NCI-H526 treated with DMSO at 0.1 percent for 48 hours (cell line): ENCODE results near the gene AHRR.

Source experiments
- DNase-seq: peaks from one replicate; lab custom pipeline; 2025; lab: John Stamatoyannopoulos, UW

Gene AHRR

GRCh38 chr5:415928-416635 lies 94.6 kb downstream of the AHRR start:
- DNase-seq: no peak

DNA sequence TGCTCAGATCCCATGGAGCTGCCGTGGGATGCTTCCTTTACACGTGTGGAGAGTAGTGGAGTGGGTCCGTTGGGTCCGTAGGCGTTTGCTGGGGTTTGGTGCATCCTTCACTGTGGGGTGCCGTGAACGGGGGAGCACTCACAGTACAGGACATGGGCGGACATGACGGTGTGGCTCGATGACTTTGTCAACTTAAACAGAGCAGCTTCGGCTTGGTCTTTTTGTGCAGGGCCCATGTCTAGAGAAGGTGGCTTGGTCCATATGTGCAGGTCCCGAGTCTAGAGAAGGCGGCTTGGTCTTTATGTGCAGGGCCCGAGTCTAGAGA lies 95.1 kb downstream of the AHRR start:
- no peak for DNase-seq

DNA sequence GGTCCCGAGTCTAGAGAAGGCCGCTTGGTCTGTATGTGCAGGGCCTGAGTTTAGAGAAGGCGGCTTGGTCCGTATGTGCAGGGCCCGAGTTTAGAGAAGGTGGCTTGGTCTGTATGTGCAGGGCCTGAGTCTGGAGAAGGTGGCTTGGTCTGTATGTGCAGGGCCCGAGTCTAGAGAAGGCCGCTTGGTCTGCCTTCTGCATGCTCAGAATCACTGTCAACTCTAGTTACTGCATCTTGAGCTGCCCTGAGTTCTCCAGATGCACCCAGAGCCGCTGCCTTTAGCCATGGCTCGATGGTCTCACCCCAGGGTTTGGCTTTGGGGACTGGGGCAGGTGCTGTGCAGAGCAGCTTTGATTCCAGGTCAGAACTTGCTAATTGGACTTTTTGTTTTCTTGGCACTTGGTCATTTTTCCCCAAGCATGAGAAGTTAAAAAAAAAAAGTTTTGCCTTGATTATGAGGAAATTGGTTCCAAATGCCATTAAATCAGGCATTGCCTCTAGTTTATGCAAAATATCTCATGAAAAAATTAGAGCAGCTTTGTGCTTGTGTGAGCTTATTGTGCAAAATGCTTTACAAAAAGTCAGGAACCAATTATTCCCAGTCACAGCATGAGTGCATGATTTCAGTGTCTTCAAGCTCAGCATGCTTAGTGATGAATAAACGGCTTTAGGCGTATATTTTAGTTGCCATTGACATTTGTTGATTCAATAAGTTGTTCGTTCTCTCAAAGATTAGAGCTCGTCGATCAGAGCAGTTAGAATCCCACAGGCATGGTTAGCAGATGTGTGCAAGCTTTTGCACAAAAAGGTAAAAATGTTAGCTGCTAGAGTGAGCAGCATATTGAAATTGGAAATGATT lies 96.0 kb downstream of the AHRR start:
- DNase-seq: no peak

- DNase-seq: no peak
These were observed 96.9 kb downstream of the AHRR start for GRCh38 chr5:418162-419121.

- no peak for DNase-seq
These were observed 98.5 kb downstream of the AHRR start for GRCh38 chr5:419970-420369.

DNA sequence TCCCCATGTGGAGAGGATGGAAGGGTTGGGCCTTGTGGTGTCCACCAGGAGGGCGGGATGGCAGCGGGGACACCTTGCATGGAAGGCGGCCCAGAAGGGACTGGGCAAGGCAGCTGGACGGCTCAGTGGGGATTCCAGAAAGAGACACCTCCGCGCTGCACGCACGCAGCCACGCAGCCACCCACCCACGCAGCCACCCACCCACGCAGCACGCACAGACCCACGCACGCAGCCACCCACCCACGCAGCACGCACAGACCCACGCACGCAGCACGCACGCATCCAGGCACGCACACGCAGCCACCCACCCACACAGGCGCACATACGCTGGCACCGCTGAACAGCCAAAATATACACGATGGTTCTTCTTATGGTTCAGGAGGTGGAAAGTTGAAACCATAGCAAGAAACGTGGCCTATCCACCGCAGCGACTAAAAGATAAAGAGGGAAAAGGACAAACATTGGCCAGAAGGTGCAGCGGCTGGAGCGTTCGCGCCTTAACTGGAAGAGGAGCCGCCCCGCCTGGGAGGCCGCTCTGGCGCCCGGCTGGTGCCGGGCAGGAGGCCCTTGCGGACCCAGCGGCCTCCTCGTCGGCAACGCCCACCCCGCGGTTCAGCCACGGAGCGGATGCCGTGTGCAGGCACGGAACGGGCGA lies 99.2 kb downstream of the AHRR start:
- no peak for DNase-seq

DNA sequence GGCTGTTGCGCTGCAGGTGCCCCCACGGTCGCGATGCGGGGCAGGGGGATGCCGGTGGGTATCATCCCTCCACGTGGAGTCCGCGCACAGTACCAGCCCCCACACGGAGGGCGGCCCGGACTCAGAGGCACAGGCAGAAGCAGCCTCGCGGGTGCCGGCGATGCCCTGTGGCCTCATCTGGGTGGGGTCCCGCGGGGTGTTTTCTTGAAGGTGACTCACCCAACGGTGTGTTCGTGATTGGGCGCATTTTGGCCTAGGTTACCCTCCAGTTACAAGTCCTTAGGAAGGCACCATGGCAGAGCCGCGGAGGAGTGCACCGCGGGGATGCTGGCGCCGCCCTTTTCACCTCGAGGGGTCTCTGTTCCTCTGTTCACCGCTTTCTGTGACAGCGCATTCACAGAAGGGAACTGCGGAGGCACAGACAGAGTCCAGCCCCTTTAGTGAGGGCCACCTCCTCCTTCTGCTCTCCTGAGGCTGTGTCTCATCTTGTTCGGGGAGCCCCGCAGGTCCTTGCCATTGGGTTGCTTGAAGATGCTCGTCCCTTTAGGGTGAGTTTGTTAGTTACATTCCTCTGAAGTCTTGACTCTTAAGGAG lies 99.9 kb downstream of the AHRR start:
- no peak for DNase-seq

DNA sequence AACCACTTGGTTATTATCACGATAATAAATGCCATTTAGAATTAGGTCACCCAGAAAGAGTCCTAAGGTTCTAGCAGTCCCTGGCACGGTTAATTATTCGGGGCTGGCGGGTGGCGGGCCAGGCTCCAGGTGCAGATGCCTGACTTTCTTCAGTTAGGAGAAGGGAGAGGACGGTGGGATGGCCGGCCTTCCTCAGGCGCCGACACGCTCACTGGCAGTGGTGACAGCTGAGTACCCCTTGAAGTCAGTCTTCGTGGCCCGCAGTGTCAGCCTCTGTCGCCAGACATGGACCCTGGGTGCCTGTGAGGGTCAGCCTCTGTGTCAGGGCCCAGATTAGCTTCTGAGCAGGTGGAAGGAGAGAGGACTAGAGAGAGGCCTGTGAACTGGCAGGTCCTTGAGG lies 100.4 kb downstream of the AHRR start:
- no peak for DNase-seq

DNA sequence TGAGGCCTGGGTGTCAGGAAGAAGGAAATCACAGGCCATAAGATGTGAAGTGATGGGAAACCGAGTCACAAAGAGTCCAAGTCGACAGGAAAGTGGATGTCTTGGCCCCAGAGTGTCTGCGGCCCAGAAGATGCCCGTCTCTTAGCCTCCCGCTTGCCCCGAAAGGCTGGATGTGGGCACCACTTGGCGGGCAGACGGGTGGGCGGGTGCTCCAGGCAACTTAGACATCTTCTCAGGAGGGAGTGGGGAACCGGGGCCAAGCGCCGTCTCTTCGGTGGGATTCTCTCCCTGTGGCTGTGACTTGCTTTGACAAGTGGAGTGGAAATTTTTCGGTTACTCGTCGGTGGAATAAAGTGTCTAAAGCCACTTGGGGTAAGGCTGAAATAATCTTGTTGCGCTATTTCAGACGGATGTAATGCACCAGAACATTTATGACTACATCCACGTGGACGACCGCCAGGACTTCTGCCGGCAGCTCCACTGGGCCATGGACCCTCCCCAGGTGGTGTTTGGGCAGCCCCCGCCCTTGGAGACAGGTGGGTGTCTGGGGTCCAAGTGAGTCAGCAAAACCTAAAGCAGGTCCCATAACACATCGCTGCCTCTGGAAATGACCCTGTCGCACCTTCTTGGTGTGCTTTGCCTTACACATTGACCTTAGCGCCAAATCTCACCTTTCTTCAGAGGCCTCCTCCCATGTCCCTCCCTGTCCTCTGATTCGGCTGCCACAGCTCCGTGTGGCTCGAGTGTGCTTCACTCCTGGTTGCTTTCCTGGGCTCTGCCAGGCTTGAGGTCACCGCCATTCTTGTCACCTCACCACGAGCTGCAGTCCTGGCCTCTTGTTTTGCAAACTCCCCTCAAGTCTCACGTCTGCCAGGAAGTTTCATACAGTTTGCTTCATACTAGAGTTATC lies 101.1 kb downstream of the AHRR start:
- DNase-seq: no peak

DNA sequence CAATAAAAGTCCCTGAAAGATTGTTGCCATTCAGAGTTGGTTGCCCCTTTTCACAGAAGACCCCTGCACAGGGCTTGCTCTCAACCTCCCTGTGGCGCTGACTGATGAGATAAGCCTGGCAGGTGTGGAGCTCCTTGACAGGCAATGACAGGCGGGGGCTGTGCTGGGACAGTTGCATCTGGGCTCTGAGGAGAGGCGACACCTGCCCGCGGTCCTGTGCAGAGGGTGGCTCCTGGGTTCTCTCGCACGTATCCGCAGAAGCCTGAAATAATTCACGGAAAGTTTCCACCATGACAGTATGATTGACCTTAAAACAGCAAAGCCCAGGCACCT lies 101.7 kb downstream of the AHRR start:
- no peak for DNase-seq

DNA sequence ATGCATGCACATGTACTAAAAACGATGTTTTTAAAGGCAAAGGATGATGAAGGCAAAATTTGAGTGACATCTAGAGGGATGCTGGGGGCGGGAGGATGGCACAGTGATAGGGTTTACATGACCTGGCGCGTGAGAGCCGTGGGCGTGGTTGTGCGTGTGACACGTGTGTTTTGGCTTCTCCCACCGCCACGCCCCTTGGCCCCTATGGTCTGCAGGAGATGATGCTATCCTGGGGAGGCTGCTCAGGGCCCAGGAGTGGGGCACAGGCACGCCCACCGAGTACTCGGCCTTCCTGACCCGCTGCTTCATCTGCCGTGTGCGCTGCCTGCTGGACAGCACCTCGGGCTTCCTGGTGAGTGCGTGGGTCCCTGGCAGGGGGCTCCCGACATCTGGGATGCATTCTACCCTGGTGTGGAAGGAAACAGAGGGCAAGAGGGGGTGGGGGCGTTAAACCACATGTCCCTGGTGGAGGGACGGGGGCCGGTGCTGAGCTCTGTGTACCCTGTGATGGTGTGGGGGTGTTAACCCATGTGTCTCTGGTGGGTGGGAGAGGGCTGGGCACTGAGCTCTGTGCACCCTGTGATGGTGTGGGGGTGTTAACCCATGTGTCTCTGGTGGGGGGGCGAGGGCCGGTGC lies 102.2 kb downstream of the AHRR start:
- no peak for DNase-seq

- no peak for DNase-seq
These were observed 103.0 kb downstream of the AHRR start for GRCh38 chr5:424301-425110.

- no peak for DNase-seq
These were observed 104.2 kb downstream of the AHRR start for GRCh38 chr5:425714-426113.

- no peak for DNase-seq
These were observed 105.0 kb downstream of the AHRR start for GRCh38 chr5:426392-426976.

- no peak for DNase-seq
These were observed 106.0 kb downstream of the AHRR start for GRCh38 chr5:427415-428087.

DNA sequence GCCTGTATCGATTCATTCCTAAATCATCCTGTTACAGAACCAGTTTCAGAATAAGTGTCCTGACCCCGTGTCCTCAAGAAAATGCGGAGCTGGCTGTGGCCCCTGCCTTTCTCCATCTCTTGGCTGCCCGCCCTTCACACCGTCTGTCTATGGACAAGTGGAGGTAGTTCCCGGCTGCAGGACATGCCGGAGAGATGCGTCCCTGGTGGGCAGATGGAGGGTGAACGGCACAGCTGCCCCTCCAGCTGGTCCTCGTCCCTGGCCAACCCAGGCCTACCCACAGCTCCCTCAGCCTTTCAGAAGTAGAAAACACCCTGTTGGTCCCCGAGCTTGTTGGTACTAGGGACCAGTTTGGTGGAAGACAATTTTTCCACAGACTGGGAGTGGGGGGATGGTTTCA lies 106.7 kb downstream of the AHRR start:
- DNase-seq: no peak

GRCh38 chr5:428754-429452 lies 107.4 kb downstream of the AHRR start:
- DNase-seq: no peak
